Measurements from ENCODE around the gene ZNF492. TPM values are rescaled to one million over a fixed set of nuclear protein-coding genes. Genes with fewer than 3 reads are reported as not detected.
A peak's percentile ranks its signal among the peaks of the same experiment; 100 is the strongest.
"Not testable (repeated sequence)": the region's sequence is repeated elsewhere in the genome, so short reads cannot be mapped to it uniquely, and the experiment has no call there.

The ZNF492 gene
- total and polyA plus RNA-seq, 4 donors, result 0.08 to 0.80 (median 0.10) TPM

DNA sequence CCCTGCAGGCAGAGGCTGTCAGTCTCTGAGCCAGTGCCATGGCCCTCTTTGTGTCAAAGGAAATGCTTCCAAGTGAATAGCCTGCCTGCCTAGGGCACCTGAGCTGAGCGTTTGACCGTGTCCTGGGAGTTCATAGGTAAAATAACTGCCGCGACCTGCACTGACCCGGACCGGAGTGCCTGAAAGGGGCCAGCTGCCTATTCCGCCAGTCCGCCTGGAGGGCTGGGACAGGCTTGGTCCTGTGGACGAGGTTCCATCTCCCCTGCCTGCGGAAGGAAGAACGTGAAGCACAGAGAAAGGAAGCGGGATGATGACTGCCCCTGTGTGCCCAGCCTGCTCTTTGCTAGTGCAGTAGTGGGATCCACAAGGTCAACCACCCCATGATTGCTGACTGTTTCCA lies 17.5 kb upstream of the ZNF492 start:
- H3K9me3 ChIP-seq (ENCODE audit: control insufficient read depth in 4 of 4, insufficient read depth in 3 of 4, low read length in 3 of 4), result peaks cover 0 to 36% (median 0%) of the 10 kb centered on the region in 4 donors
- WGBS, 2 donors, result 91 to 93% methylated on average over 12 of the region's 12 CpGs
- ATAC-seq (ENCODE audit: insufficient read depth, low FRiP score), result no peak
- H3K4me3 ChIP-seq, result no peak overlapping the region
- peak in 1 of 3 donors; percentile 9 for DNase-seq
- H3K27ac ChIP-seq (ENCODE audit: low read depth in 1 of 2, low read length in 1 of 2), result no peak overlapping the region
- H3K9ac ChIP-seq (ENCODE audit: insufficient read depth in 1 of 2, low read length in 2 of 2), result no peak overlapping the region
- TF ChIP-seq, protein P1, sequence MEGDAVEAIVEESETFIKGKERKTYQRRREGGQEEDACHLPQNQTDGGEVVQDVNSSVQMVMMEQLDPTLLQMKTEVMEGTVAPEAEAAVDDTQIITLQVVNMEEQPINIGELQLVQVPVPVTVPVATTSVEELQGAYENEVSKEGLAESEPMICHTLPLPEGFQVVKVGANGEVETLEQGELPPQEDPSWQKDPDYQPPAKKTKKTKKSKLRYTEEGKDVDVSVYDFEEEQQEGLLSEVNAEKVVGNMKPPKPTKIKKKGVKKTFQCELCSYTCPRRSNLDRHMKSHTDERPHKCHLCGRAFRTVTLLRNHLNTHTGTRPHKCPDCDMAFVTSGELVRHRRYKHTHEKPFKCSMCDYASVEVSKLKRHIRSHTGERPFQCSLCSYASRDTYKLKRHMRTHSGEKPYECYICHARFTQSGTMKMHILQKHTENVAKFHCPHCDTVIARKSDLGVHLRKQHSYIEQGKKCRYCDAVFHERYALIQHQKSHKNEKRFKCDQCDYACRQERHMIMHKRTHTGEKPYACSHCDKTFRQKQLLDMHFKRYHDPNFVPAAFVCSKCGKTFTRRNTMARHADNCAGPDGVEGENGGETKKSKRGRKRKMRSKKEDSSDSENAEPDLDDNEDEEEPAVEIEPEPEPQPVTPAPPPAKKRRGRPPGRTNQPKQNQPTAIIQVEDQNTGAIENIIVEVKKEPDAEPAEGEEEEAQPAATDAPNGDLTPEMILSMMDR (IDR thresholded peaks at IDR 0.05; ENCODE audit: control extremely low read depth, extremely low read depth), result no peak
- H3K36me3 ChIP-seq (ENCODE audit: control insufficient read depth in 4 of 4, insufficient read depth in 4 of 4, low read length in 4 of 4), result no peaks in the 10 kb centered on the region
- H3K27me3 ChIP-seq (ENCODE audit: control insufficient read depth in 3 of 3, insufficient read depth in 3 of 3, low read length in 2 of 3), result peaks cover 0 to 5% (median 0%) of the 10 kb centered on the region in 3 donors
- no peaks in the 10 kb centered on the region for H3K4me1 ChIP-seq (ENCODE audit: control insufficient read depth in 5 of 5, insufficient read depth in 5 of 5, low read length in 5 of 5)

DNA sequence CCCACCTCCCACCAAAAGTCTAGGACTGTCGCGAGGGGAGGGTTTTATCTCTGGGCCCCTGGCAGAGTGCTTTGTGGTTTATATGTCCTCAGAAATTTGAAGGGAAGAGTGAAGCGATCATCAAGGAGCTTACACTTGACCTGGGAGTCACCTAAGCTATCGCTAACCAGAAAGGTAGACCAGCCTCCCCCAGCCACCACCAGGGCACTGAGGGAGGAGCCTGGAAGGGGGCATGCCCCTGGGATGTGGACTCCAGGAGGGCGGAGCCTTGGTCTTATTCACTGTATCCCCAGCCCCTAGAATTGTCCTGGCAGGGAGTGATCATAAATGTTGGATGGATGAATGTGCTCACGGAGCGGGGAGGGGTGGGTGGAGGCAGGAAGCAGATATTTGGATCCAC lies 16.9 kb upstream of the ZNF492 start:
- H3K9me3 ChIP-seq (ENCODE audit: control insufficient read depth in 4 of 4, insufficient read depth in 3 of 4, low read length in 3 of 4), result peaks cover 0 to 36% (median 0%) of the 10 kb centered on the region in 4 donors
- ATAC-seq (ENCODE audit: insufficient read depth, low FRiP score); H3K4me1 ChIP-seq (ENCODE audit: control insufficient read depth in 5 of 5, insufficient read depth in 5 of 5, low read length in 5 of 5); H3K9ac ChIP-seq (ENCODE audit: insufficient read depth in 1 of 2, low read length in 2 of 2); H3K27me3 ChIP-seq (ENCODE audit: control insufficient read depth in 3 of 3, insufficient read depth in 3 of 3, low read length in 2 of 3); H3K4me3 ChIP-seq; H3K27ac ChIP-seq (ENCODE audit: low read depth in 1 of 2, low read length in 1 of 2); H3K36me3 ChIP-seq (ENCODE audit: control insufficient read depth in 4 of 4, insufficient read depth in 4 of 4, low read length in 4 of 4): not testable (repeated sequence)
- WGBS, 2 donors, result 81 to 92% methylated on average over 5 to 7 of the region's 7 CpGs
- peak in 1 of 3 donors; percentile 1 for DNase-seq

- Histone ChIP-seq H3K36me3 (ENCODE audit: control insufficient read depth in 4 of 4, insufficient read depth in 4 of 4, low read length in 4 of 4) (no peaks in the 10 kb centered on the region), H3K4me3 (no peak overlapping the region), H3K4me1 (ENCODE audit: control insufficient read depth in 5 of 5, insufficient read depth in 5 of 5, low read length in 5 of 5) (no peaks in the 10 kb centered on the region), H3K9me3 (ENCODE audit: control insufficient read depth in 4 of 4, insufficient read depth in 3 of 4, low read length in 3 of 4) (peaks cover 0 to 35% (median 0%) of the 10 kb centered on the region in 4 donors), H3K27ac (ENCODE audit: low read depth in 1 of 2, low read length in 1 of 2) (no peak overlapping the region), H3K27me3 (ENCODE audit: control insufficient read depth in 3 of 3, insufficient read depth in 3 of 3, low read length in 2 of 3) (peaks cover 0 to 13% (median 0%) of the 10 kb centered on the region in 3 donors), H3K9ac (ENCODE audit: insufficient read depth in 1 of 2, low read length in 2 of 2) (no peak overlapping the region)
- 28 to 33% methylated on average over 43 to 44 of the region's 44 CpGs for WGBS, 2 donors
- no peak for ATAC-seq (ENCODE audit: insufficient read depth, low FRiP score)
- TF ChIP-seq, protein P1 (IDR thresholded peaks at IDR 0.05; ENCODE audit: control extremely low read depth, extremely low read depth), result no peak
- DNase-seq, result peak in 1 of 3 donors; percentile 9
Observed at GRCh38 chr19:22617614-22618320, 16.4 kb upstream of the ZNF492 start.

- TF ChIP-seq, protein P1 (IDR thresholded peaks at IDR 0.05; ENCODE audit: control extremely low read depth, extremely low read depth), result no peak
- Histone ChIP-seq H3K9ac (ENCODE audit: insufficient read depth in 1 of 2, low read length in 2 of 2) (no peak overlapping the region), H3K36me3 (ENCODE audit: control insufficient read depth in 4 of 4, insufficient read depth in 4 of 4, low read length in 4 of 4) (no peaks in the 10 kb centered on the region), H3K27ac (ENCODE audit: low read depth in 1 of 2, low read length in 1 of 2) (no peak overlapping the region), H3K4me1 (ENCODE audit: control insufficient read depth in 5 of 5, insufficient read depth in 5 of 5, low read length in 5 of 5) (no peaks in the 10 kb centered on the region), H3K9me3 (ENCODE audit: control insufficient read depth in 4 of 4, insufficient read depth in 3 of 4, low read length in 3 of 4) (peaks cover 0 to 43% (median 0%) of the 10 kb centered on the region in 4 donors), H3K27me3 (ENCODE audit: control insufficient read depth in 3 of 3, insufficient read depth in 3 of 3, low read length in 2 of 3) (peaks cover 0 to 17% (median 0%) of the 10 kb centered on the region in 3 donors), H3K4me3 (no peak overlapping the region)
- ATAC-seq (ENCODE audit: insufficient read depth, low FRiP score) (no peak), DNase-seq (peak in 1 of 3 donors; percentile 7)
- 33 to 52% methylated on average over 4 of the region's 4 CpGs for WGBS, 2 donors
Observed at GRCh38 chr19:22619371-22619770, 14.8 kb upstream of the ZNF492 start.
